ENCODE measurements around the gene ADA.

ADA gene

DNA sequence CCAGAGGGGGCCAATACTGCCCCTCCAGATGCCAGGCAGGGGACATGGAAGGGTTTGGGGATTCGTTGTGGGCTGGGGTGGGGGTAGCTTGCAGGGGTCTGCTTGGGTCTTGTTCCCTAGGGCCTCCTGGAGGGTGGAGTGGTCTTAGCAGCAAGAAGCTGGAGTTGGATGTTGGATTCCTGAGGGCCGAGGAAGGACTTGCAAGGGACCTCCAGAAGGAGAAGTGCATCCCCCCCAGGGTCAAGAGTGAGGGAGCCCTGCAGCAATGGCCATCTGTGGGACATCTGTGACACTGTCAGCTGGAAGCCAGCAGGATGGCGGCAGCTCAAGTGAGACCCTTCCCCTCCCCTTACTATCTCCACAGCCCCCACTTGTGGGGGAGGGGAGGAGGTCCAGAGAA, 38.3 kb upstream of the ADA start:
- no peak for TF ChIP-seq TAF1 (IDR thresholded peaks at IDR 0.05; ENCODE audit: borderline replicate concordance, insufficient read depth, low read length)
- no peak for TF ChIP-seq SIN3A (IDR thresholded peaks at IDR 0.05; ENCODE audit: borderline replicate concordance, insufficient read depth, low read length)
- no peak for TF ChIP-seq POLR2AphosphoS5 (IDR thresholded peaks at IDR 0.05; ENCODE audit: low read depth, low read length)
- TF ChIP-seq, protein P1, sequence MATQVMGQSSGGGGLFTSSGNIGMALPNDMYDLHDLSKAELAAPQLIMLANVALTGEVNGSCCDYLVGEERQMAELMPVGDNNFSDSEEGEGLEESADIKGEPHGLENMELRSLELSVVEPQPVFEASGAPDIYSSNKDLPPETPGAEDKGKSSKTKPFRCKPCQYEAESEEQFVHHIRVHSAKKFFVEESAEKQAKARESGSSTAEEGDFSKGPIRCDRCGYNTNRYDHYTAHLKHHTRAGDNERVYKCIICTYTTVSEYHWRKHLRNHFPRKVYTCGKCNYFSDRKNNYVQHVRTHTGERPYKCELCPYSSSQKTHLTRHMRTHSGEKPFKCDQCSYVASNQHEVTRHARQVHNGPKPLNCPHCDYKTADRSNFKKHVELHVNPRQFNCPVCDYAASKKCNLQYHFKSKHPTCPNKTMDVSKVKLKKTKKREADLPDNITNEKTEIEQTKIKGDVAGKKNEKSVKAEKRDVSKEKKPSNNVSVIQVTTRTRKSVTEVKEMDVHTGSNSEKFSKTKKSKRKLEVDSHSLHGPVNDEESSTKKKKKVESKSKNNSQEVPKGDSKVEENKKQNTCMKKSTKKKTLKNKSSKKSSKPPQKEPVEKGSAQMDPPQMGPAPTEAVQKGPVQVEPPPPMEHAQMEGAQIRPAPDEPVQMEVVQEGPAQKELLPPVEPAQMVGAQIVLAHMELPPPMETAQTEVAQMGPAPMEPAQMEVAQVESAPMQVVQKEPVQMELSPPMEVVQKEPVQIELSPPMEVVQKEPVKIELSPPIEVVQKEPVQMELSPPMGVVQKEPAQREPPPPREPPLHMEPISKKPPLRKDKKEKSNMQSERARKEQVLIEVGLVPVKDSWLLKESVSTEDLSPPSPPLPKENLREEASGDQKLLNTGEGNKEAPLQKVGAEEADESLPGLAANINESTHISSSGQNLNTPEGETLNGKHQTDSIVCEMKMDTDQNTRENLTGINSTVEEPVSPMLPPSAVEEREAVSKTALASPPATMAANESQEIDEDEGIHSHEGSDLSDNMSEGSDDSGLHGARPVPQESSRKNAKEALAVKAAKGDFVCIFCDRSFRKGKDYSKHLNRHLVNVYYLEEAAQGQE (IDR thresholded peaks at IDR 0.05; ENCODE audit: insufficient read depth in 1 of 2, low read depth in 2 of 2, low read length in 2 of 2), result no peak
- TF ChIP-seq FOXP2 (optimal IDR thresholded peaks at IDR 0.05; ENCODE audit: borderline replicate concordance, extremely low read depth, extremely low read length, insufficient read depth), result no peak

DNA sequence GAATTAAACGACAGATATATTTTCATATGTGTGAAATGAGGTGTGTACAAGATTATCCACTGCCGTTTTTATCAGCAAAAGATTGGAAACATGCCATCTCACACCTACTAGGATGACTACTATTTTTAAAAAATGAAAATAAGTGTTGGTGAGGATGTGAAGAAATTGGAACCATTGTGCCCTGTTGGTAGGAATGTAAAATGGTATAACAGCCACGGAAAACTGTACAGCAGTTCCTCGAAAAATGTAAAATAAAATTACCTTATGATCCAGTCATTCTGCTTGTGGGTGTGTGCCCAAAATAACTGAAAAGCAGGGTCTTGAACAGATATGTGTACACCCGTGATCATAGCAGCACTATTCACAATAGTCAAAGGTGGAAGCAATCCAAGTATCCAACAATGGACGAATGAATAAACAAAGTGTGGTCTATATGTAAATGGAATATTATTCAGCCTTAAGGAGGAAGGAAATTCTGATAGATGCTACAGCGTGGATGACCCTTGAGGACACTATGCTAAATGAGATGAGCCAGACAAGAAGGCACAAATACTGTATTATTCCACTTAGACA, 36.6 kb upstream of the ADA start:
- no peak for TF ChIP-seq POLR2AphosphoS5 (IDR thresholded peaks at IDR 0.05; ENCODE audit: low read depth, low read length)
- TF ChIP-seq FOXP2 (optimal IDR thresholded peaks at IDR 0.05; ENCODE audit: borderline replicate concordance, extremely low read depth, extremely low read length, insufficient read depth), result no peak
- no peak for TF ChIP-seq SIN3A (IDR thresholded peaks at IDR 0.05; ENCODE audit: borderline replicate concordance, insufficient read depth, low read length)
- TF ChIP-seq TAF1 (IDR thresholded peaks at IDR 0.05; ENCODE audit: borderline replicate concordance, insufficient read depth, low read length), result no peak
- TF ChIP-seq, protein P1 (IDR thresholded peaks at IDR 0.05; ENCODE audit: insufficient read depth in 1 of 2, low read depth in 2 of 2, low read length in 2 of 2), result no peak

DNA sequence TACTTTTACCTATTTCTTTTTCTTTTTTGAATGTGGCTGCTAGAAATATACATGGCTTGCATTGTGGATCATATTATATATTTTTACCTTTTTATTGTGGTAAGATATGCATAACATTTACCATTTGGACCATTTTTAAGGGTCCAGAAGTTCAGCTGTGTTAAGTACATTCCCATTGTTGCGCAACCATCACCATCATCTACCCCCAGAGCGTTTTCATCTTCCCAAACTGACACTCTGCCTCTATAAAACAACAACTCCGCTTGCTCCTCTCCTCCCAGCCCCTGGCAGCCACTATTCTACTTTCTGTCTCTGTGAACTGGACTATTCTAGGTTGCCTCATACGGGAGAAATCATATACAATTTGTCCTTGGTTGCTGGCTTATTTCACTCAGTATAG, 35.4 kb upstream of the ADA start:
- TF ChIP-seq TAF1 (IDR thresholded peaks at IDR 0.05; ENCODE audit: borderline replicate concordance, insufficient read depth, low read length) (no peak), POLR2AphosphoS5 (IDR thresholded peaks at IDR 0.05; ENCODE audit: low read depth, low read length) (no peak), SIN3A (IDR thresholded peaks at IDR 0.05; ENCODE audit: borderline replicate concordance, insufficient read depth, low read length) (no peak), FOXP2 (optimal IDR thresholded peaks at IDR 0.05; ENCODE audit: borderline replicate concordance, extremely low read depth, extremely low read length, insufficient read depth) (no peak)
- TF ChIP-seq, protein P1 (IDR thresholded peaks at IDR 0.05; ENCODE audit: insufficient read depth in 1 of 2, low read depth in 2 of 2, low read length in 2 of 2), result no peak

DNA sequence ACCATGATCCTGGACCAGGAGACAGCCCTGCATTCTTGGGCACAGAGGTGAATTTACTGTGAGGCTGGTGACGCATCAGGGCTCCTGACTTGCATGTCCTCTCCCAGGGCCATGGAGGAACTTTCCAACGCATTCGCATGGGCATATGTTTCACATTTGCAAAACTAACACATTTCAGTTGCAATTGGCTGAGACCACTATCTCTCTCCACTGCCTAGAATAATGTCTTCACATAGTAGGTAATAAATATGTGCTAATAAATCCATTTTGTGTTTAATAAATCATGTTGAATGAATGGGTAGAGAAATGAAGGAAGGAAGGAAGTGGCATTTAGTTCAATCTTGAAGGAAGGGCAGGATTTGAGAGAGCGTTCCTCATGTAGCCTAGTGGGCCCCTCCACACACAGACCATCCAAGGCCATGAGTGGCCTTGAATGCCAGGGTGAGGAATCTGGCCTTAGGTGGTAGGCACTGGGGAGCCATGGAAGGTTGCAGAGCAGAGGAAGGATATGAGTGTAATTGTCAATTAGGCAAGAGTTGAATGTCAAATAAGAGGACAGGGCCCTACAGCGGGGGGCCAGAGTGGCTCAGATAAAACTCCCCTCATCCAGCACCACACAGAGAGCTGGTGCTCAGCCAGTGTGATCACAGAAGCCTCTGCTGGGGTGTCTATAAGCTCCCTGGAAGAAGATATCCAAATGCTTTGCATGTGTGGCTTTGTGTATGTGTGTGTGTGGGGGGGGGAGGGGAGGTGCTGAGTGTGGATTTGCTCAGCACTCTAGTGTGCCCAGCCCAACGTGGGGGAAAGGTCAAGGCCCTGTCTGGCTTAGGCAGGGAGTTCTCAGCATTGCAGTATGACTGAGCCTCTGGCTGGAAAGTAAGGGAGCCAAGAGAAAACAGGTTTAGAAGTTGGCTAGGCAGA, 32.8 kb upstream of the ADA start:
- TF ChIP-seq FOXP2 (optimal IDR thresholded peaks at IDR 0.05; ENCODE audit: borderline replicate concordance, extremely low read depth, extremely low read length, insufficient read depth), result no peak
- TF ChIP-seq, protein P1 (IDR thresholded peaks at IDR 0.05; ENCODE audit: insufficient read depth in 1 of 2, low read depth in 2 of 2, low read length in 2 of 2), result no peak
- no peak for TF ChIP-seq SIN3A (IDR thresholded peaks at IDR 0.05; ENCODE audit: borderline replicate concordance, insufficient read depth, low read length)
- TF ChIP-seq POLR2AphosphoS5 (IDR thresholded peaks at IDR 0.05; ENCODE audit: low read depth, low read length), result no peak

Data from PFSK-1 (cell line).